Measurements from ENCODE around the gene C11orf98. TPM values are rescaled to one million over a fixed set of nuclear protein-coding genes. Genes with fewer than 3 reads are reported as not detected.
A peak's percentile ranks its signal among the peaks of the same experiment; 100 is the strongest.

Gene C11orf98
- total and polyA plus RNA-seq, 2 donors (not counting 1 experiment from before 2014, with no cell fraction given): 33.4 to 38.2 TPM

DNA sequence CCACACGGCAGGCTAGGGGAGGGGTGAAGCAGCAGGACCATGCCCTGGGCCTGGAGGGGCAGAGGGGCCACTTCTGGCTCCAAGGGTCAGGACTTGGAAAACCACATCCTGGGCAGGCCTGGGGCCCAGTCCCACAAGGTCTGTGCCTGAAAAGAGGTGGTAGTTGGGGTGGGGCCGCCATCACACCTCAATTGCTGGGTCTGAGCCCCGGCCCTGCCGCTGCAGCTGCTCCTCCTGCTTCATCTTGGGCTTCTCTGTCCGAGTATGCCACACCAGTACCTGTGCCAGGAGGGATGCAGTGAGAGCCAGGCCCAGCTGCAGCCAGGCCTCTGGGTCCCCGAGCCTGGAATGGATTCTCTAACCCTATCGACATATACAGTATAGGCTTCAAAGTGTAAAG, 49.5 kb downstream of the C11orf98 start:
- peaks cover 12% of the 10 kb centered on the region for H3K4me1 ChIP-seq (ENCODE audit: control insufficient read depth, extremely low read depth, insufficient read depth, low read length)
- H3K4me3 ChIP-seq (replicated peaks in 1 of 4; ENCODE audit: control extremely low read depth in 1 of 4, insufficient read depth in 1 of 4, low read depth in 3 of 4, low read length in 4 of 4): no peak overlapping the region
- no peaks in the 10 kb centered on the region for H3K9me3 ChIP-seq (ENCODE audit: control insufficient read depth, insufficient read depth, low read depth, low read length)
- no peak overlapping the region for H3K9ac ChIP-seq (ENCODE audit: insufficient read depth, low read length)
- no peak overlapping the region for H3K4me2 ChIP-seq (ENCODE audit: extremely low read depth, insufficient read depth, low read length)
- H3K27me3 ChIP-seq (ENCODE audit: control insufficient read depth, insufficient read depth, low read length): no peaks in the 10 kb centered on the region
- no peak for DNase-seq (ENCODE audit: low read depth in 2 of 2)
- no peaks in the 10 kb centered on the region for H3K79me2 ChIP-seq (ENCODE audit: control insufficient read depth, insufficient read depth, low read length)
- H2AFZ ChIP-seq (ENCODE audit: low read length): no peak overlapping the region
- no peak overlapping the region for H3K27ac ChIP-seq (ENCODE audit: insufficient read depth, low read length)
- TF ChIP-seq CTCF (conservative IDR thresholded peaks at IDR 0.05 in 1 of 2, IDR thresholded peaks at IDR 0.05 in 1 of 2; ENCODE audit: low read depth in 1 of 2, low read length in 2 of 2) (no peak), EZH2 (IDR thresholded peaks at IDR 0.05; ENCODE audit: low read length, missing control alignments) (no peak)
- no peaks in the 10 kb centered on the region for H4K20me1 ChIP-seq (ENCODE audit: control insufficient read depth, extremely low read depth, insufficient read depth, low read length)
- H3K36me3 ChIP-seq (ENCODE audit: control insufficient read depth, insufficient read depth, low read length): peaks cover 8% of the 10 kb centered on the region

DNA sequence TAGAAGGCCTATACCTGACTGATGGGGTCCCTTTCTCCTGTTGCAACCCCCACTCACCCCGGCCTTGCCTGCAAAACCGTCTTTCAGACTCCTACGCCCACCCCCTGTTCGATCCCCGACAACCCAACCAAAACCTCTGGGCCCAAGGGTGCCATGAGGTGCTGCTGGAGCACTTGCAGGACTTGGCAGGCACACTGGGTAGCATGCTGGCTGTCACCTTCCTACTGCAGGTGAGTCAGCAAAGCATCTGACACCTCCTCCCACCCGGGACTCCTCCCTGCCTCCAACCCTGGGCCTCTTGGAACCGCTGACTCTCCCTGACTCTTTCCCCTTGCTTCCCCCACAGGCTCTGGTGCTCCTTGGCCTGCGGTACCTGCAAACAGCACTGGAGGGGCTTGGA, 50.7 kb downstream of the C11orf98 start:
- Histone ChIP-seq H2AFZ (ENCODE audit: low read length) (no peak overlapping the region), H4K20me1 (ENCODE audit: control insufficient read depth, extremely low read depth, insufficient read depth, low read length) (no peaks in the 10 kb centered on the region), H3K9ac (ENCODE audit: insufficient read depth, low read length) (no peak overlapping the region), H3K27ac (ENCODE audit: insufficient read depth, low read length) (no peak overlapping the region), H3K4me2 (ENCODE audit: extremely low read depth, insufficient read depth, low read length) (no peak overlapping the region), H3K27me3 (ENCODE audit: control insufficient read depth, insufficient read depth, low read length) (no peaks in the 10 kb centered on the region), H3K36me3 (ENCODE audit: control insufficient read depth, insufficient read depth, low read length) (peaks cover 8% of the 10 kb centered on the region), H3K4me1 (ENCODE audit: control insufficient read depth, extremely low read depth, insufficient read depth, low read length) (peaks cover 12% of the 10 kb centered on the region), H3K4me3 (replicated peaks in 1 of 4; ENCODE audit: control extremely low read depth in 1 of 4, insufficient read depth in 1 of 4, low read depth in 3 of 4, low read length in 4 of 4) (no peak overlapping the region), H3K9me3 (ENCODE audit: control insufficient read depth, insufficient read depth, low read depth, low read length) (no peaks in the 10 kb centered on the region), H3K79me2 (ENCODE audit: control insufficient read depth, insufficient read depth, low read length) (no peaks in the 10 kb centered on the region)
- TF ChIP-seq EZH2 (IDR thresholded peaks at IDR 0.05; ENCODE audit: low read length, missing control alignments): no peak
- TF ChIP-seq CTCF (conservative IDR thresholded peaks at IDR 0.05 in 1 of 2, IDR thresholded peaks at IDR 0.05 in 1 of 2; ENCODE audit: low read depth in 1 of 2, low read length in 2 of 2): no peak
- no peak for DNase-seq (ENCODE audit: low read depth in 2 of 2)

GRCh38 chr11:62613291-62613778, 51.7 kb downstream of the C11orf98 start:
- H3K27me3 ChIP-seq (ENCODE audit: control insufficient read depth, insufficient read depth, low read length): no peaks in the 10 kb centered on the region
- no peak overlapping the region for H3K4me3 ChIP-seq (replicated peaks in 1 of 4; ENCODE audit: control extremely low read depth in 1 of 4, insufficient read depth in 1 of 4, low read depth in 3 of 4, low read length in 4 of 4)
- peak overlapping the region; percentile 37 for H3K9ac ChIP-seq (ENCODE audit: insufficient read depth, low read length)
- no peak for TF ChIP-seq EZH2 (IDR thresholded peaks at IDR 0.05; ENCODE audit: low read length, missing control alignments)
- no peaks in the 10 kb centered on the region for H3K79me2 ChIP-seq (ENCODE audit: control insufficient read depth, insufficient read depth, low read length)
- peaks cover 11% of the 10 kb centered on the region for H3K36me3 ChIP-seq (ENCODE audit: control insufficient read depth, insufficient read depth, low read length)
- H3K9me3 ChIP-seq (ENCODE audit: control insufficient read depth, insufficient read depth, low read depth, low read length): no peaks in the 10 kb centered on the region
- peak overlapping the region; percentile 32 for H3K4me2 ChIP-seq (ENCODE audit: extremely low read depth, insufficient read depth, low read length)
- peak overlapping the region; percentile 70 for H3K27ac ChIP-seq (ENCODE audit: insufficient read depth, low read length)
- peaks cover 12% of the 10 kb centered on the region for H3K4me1 ChIP-seq (ENCODE audit: control insufficient read depth, extremely low read depth, insufficient read depth, low read length)
- H2AFZ ChIP-seq (ENCODE audit: low read length): no peak overlapping the region
- no peaks in the 10 kb centered on the region for H4K20me1 ChIP-seq (ENCODE audit: control insufficient read depth, extremely low read depth, insufficient read depth, low read length)
- no peak for DNase-seq (ENCODE audit: low read depth in 2 of 2)

Other genes starting within 250 kb of the C11orf98 start
- gene SCGB1A1, start 246.2 kb downstream of the C11orf98 start, total RNA-seq: not detected in 2 replicates
- not detected in 2 replicates for gene SCGB1A1, start 246.2 kb downstream of the C11orf98 start, polyA plus RNA-seq
- gene AHNAK, start 118.4 kb downstream of the C11orf98 start, total RNA-seq: 396 and 762 TPM in 2 replicates
- gene AHNAK, start 118.4 kb downstream of the C11orf98 start, polyA plus RNA-seq: 209 and 220 TPM in 2 replicates
- 1,405 and 1,825 TPM in 2 replicates for gene EEF1G, start 91.3 kb downstream of the C11orf98 start, total RNA-seq
- gene EEF1G, start 91.3 kb downstream of the C11orf98 start, polyA plus RNA-seq: 1,308 and 1,333 TPM in 2 replicates
- gene TUT1, start 73.7 kb downstream of the C11orf98 start, total RNA-seq: 6.9 and 7.8 TPM in 2 replicates
- 5.5 and 6.8 TPM in 2 replicates for gene TUT1, start 73.7 kb downstream of the C11orf98 start, polyA plus RNA-seq
- 117 and 124 TPM in 2 replicates for gene MTA2, start 63.3 kb downstream of the C11orf98 start, total RNA-seq
- gene MTA2, start 63.3 kb downstream of the C11orf98 start, polyA plus RNA-seq: 31.4 and 33.6 TPM in 2 replicates
- gene EML3, start 52.4 kb downstream of the C11orf98 start, total RNA-seq: 17.5 and 20.5 TPM in 2 replicates
- gene EML3, start 52.4 kb downstream of the C11orf98 start, polyA plus RNA-seq: 17.8 and 22.6 TPM in 2 replicates
- gene ROM1, start 52.0 kb downstream of the C11orf98 start, total RNA-seq: 8.5 and 9.9 TPM in 2 replicates
- 1.7 and 3.0 TPM in 2 replicates for gene ROM1, start 52.0 kb downstream of the C11orf98 start, polyA plus RNA-seq
- gene B3GAT3, start 43.2 kb downstream of the C11orf98 start, total RNA-seq: 29.1 and 30.8 TPM in 2 replicates
- gene B3GAT3, start 43.2 kb downstream of the C11orf98 start, polyA plus RNA-seq: 15.9 and 17.6 TPM in 2 replicates
- 167 and 279 TPM in 2 replicates for gene GANAB, start 18.6 kb downstream of the C11orf98 start, total RNA-seq
- 328 and 368 TPM in 2 replicates for gene GANAB, start 18.6 kb downstream of the C11orf98 start, polyA plus RNA-seq
- gene INTS5, start 11.9 kb downstream of the C11orf98 start, total RNA-seq: 16.4 and 16.7 TPM in 2 replicates
- gene INTS5, start 11.9 kb downstream of the C11orf98 start, polyA plus RNA-seq: 9.4 and 13.2 TPM in 2 replicates
- gene CSKMT, start 102 bp upstream of the C11orf98 start, total RNA-seq: 8.4 and 9.8 TPM in 2 replicates
- 2.6 and 2.9 TPM in 2 replicates for gene CSKMT, start 102 bp upstream of the C11orf98 start, polyA plus RNA-seq
- gene UQCC3, start 6.5 kb upstream of the C11orf98 start, total RNA-seq: 12.1 and 14.0 TPM in 2 replicates
- gene UQCC3, start 6.5 kb upstream of the C11orf98 start, polyA plus RNA-seq: 4.7 and 7.3 TPM in 2 replicates
- gene LBHD1, start 7.1 kb upstream of the C11orf98 start, total RNA-seq: 3.6 and 4.5 TPM in 2 replicates
- gene LBHD1, start 7.1 kb upstream of the C11orf98 start, polyA plus RNA-seq: 3.1 and 3.4 TPM in 2 replicates
- gene UBXN1, start 13.9 kb upstream of the C11orf98 start, total RNA-seq: 143 and 229 TPM in 2 replicates
- 76.4 and 88.6 TPM in 2 replicates for gene UBXN1, start 13.9 kb upstream of the C11orf98 start, polyA plus RNA-seq
- gene LRRN4CL, start 24.3 kb upstream of the C11orf98 start, total RNA-seq: 13.4 and 31.5 TPM in 2 replicates
- gene LRRN4CL, start 24.3 kb upstream of the C11orf98 start, polyA plus RNA-seq: 7.9 and 12.7 TPM in 2 replicates
- gene BSCL2, start 42.2 kb upstream of the C11orf98 start, total RNA-seq: 37.8 and 62.1 TPM in 2 replicates
- 35.5 and 54.0 TPM in 2 replicates for gene BSCL2, start 42.2 kb upstream of the C11orf98 start, polyA plus RNA-seq
- not detected in 2 replicates for gene GNG3, start 42.5 kb upstream of the C11orf98 start, total RNA-seq
- gene GNG3, start 42.5 kb upstream of the C11orf98 start, polyA plus RNA-seq: 0.07 TPM in 1 of 2 replicates, not detected in the other
- 9.2 and 14.5 TPM in 2 replicates for gene HNRNPUL2, start 62.2 kb upstream of the C11orf98 start, total RNA-seq
- gene HNRNPUL2, start 62.2 kb upstream of the C11orf98 start, polyA plus RNA-seq: 18.8 and 26.4 TPM in 2 replicates
- 32.4 and 44.4 TPM in 2 replicates for gene TTC9C, start 63.3 kb upstream of the C11orf98 start, total RNA-seq
- 26.1 and 27.3 TPM in 2 replicates for gene TTC9C, start 63.3 kb upstream of the C11orf98 start, polyA plus RNA-seq
- 13.4 and 14.4 TPM in 2 replicates for gene ZBTB3, start 89.0 kb upstream of the C11orf98 start, total RNA-seq
- gene ZBTB3, start 89.0 kb upstream of the C11orf98 start, polyA plus RNA-seq: 6.2 and 6.8 TPM in 2 replicates
- gene POLR2G, start 96.4 kb upstream of the C11orf98 start, total RNA-seq: 68.8 and 80.6 TPM in 2 replicates
- 216 and 228 TPM in 2 replicates for gene POLR2G, start 96.4 kb upstream of the C11orf98 start, polyA plus RNA-seq
- 16.7 and 18.8 TPM in 2 replicates for gene TAF6L, start 106.2 kb upstream of the C11orf98 start, total RNA-seq
- 10.0 and 12.7 TPM in 2 replicates for gene TAF6L, start 106.2 kb upstream of the C11orf98 start, polyA plus RNA-seq
- 27.5 and 41.9 TPM in 2 replicates for gene TMEM179B, start 122.2 kb upstream of the C11orf98 start, total RNA-seq
- 64.8 and 69.5 TPM in 2 replicates for gene TMEM179B, start 122.2 kb upstream of the C11orf98 start, polyA plus RNA-seq
- 11.7 and 16.4 TPM in 2 replicates for gene TMEM223, start 126.8 kb upstream of the C11orf98 start, total RNA-seq
- gene TMEM223, start 126.8 kb upstream of the C11orf98 start, polyA plus RNA-seq: 14.4 and 15.4 TPM in 2 replicates
- gene NXF1, start 140.2 kb upstream of the C11orf98 start, total RNA-seq: 14.9 and 17.2 TPM in 2 replicates
- gene NXF1, start 140.2 kb upstream of the C11orf98 start, polyA plus RNA-seq: 27.8 and 43.7 TPM in 2 replicates
- gene STX5, start 166.8 kb upstream of the C11orf98 start, total RNA-seq: 40.3 and 44.9 TPM in 2 replicates
- gene STX5, start 166.8 kb upstream of the C11orf98 start, polyA plus RNA-seq: 48.7 and 48.9 TPM in 2 replicates
- gene TEX54, start 167.6 kb upstream of the C11orf98 start, total RNA-seq: not detected in 2 replicates
- gene TEX54, start 167.6 kb upstream of the C11orf98 start, polyA plus RNA-seq: not detected in 2 replicates
- gene WDR74, start 174.4 kb upstream of the C11orf98 start, total RNA-seq: 85.3 and 86.9 TPM in 2 replicates
- 14.8 and 24.0 TPM in 2 replicates for gene WDR74, start 174.4 kb upstream of the C11orf98 start, polyA plus RNA-seq
- gene SLC3A2, start 215.7 kb upstream of the C11orf98 start, total RNA-seq: 344 and 441 TPM in 2 replicates
- gene SLC3A2, start 215.7 kb upstream of the C11orf98 start, polyA plus RNA-seq: 91.2 and 132 TPM in 2 replicates